Karpas-422 (cell line): ENCODE results near the gene TNFSF8. TPM values are rescaled to one million over a fixed set of nuclear protein-coding genes. Genes with fewer than 3 reads are reported as not detected.

Experiments used
- DNase-seq: peaks from one replicate; pipeline ENCODE4 v3.0.0-alpha.2; 2015
- H2AFZ ChIP-seq: fragments of 200-600 bp; sonication (generic); 2 replicates; pipeline ENCODE4 v1.6.1; 2014; ENCODE audit warnings: antibody characterized with exemption, low read length, mixed read lengths
- H3K27ac ChIP-seq: fragments of 200-600 bp; sonication (generic); 2 replicates; pipeline ENCODE4 v1.5.1; 2014; ENCODE audit warnings: mild to moderate bottlenecking, low read length, moderate library complexity
- H3K27me3 ChIP-seq: fragments of 200-600 bp; sonication (generic); 2 replicates; pipeline ENCODE4 v1.6.1; 2014; ENCODE audit warnings: low read length, mixed read lengths
- H3K36me3 ChIP-seq: fragments of 200-600 bp; sonication (generic); 2 replicates; pipeline ENCODE4 v1.6.1; 2014; ENCODE audit warnings: low read length, mixed read lengths; ENCODE audit not compliant: insufficient read depth
- H3K4me1 ChIP-seq: fragments of 200-600 bp; sonication (generic); 2 replicates; pipeline ENCODE4 v1.6.1; 2014; ENCODE audit warnings: mild to moderate bottlenecking, low read length, mixed read lengths
- H3K4me2 ChIP-seq: fragments of 200-600 bp; sonication (generic); 2 replicates; pipeline ENCODE4 v1.6.1; 2014; ENCODE audit warnings: low read length, low read depth, mild to moderate bottlenecking; ENCODE audit not compliant: poor library complexity, severe bottlenecking
- H3K4me3 ChIP-seq: fragments of 200-600 bp; sonication (generic); 2 replicates; pipeline ENCODE4 v1.5.1; 2014; ENCODE audit warnings: mild to moderate bottlenecking, antibody characterized with exemption, low read length, mixed read lengths
- H3K79me2 ChIP-seq: fragments of 200-600 bp; sonication (generic); 2 replicates; pipeline ENCODE4 v1.6.1; 2014; ENCODE audit warnings: mild to moderate bottlenecking, low read length, mixed read lengths
- H3K9ac ChIP-seq: fragments of 200-600 bp; sonication (generic); 2 replicates; pipeline ENCODE4 v1.6.0; 2014; ENCODE audit warnings: low read length
- H3K9me2 ChIP-seq: fragments of 200-600 bp; sonication (generic), shearing (Covaris generic); replicated peaks from 2 replicates; pipeline ENCODE4 v1.6.0; 2014; ENCODE audit warnings: mild to moderate bottlenecking, low read length, moderate library complexity; ENCODE audit not compliant: insufficient read depth
- H3K9me3 ChIP-seq: fragments of 300-700, 200-600 bp; sonication (generic); 2 replicates; pipeline ENCODE4 v1.6.1; 2014; ENCODE audit warnings: low read length, mixed read lengths
- H4K20me1 ChIP-seq: fragments of 200-600 bp; sonication (generic); 2 replicates; pipeline ENCODE4 v1.6.1; 2014; ENCODE audit warnings: mild to moderate bottlenecking, antibody characterized with exemption, low read length, low read depth; ENCODE audit not compliant: insufficient read depth
- total RNA-seq: library from RNA; depleted of rRNA; stranded (reverse); fragments of >200 nt; shearing (Covaris generic); gene quantifications from 2 replicates; pipeline ENCODE4 v1.2.3, GENCODE V29; 2014; ENCODE audit warnings: low replicate concordance

Gene TNFSF8
- total RNA-seq, 1 experiment from 2014 or later: 19.6 TPM

GRCh38 chr9:114889802-114890224 lies 40.6 kb downstream of the TNFSF8 start:
- Histone ChIP-seq H3K9ac (no peak overlapping the region), H4K20me1 (no peaks in the 10 kb centered on the region), H3K4me1 (peaks cover 42% of the 10 kb centered on the region), H3K4me2 (no peak overlapping the region), H3K27me3 (no peaks in the 10 kb centered on the region), H3K79me2 (no peaks in the 10 kb centered on the region), H3K36me3 (no peaks in the 10 kb centered on the region), H2AFZ (no peak overlapping the region), H3K9me2 (no peaks in the 10 kb centered on the region), H3K9me3 (peaks cover 3% of the 10 kb centered on the region; the same call in 1 of the 2 replicates), H3K27ac (no peak overlapping the region), H3K4me3 (no peak overlapping the region)
- DNase-seq: no peak

DNA sequence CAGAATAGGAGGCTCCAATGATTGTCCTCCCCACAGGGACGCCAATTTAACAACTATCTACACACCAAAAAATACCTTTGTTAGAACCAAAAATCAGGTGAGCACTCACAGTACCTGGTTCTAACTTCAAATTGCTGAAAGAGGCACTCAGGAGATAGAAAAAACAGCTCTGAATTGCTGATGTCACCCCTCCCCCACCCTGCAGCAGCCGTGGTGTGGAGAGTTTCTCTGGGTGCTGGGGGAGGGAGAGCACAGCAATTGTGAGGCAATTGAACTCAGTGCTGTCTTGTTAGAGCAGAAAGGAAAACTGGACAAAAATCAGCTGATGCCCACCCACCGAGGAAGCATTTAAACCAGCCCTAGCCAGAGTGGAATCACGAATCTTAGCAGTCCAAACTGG lies 41.8 kb downstream of the TNFSF8 start:
- Histone ChIP-seq H3K79me2 (no peaks in the 10 kb centered on the region), H3K4me3 (no peak overlapping the region), H3K9me3 (peaks cover 9% of the 10 kb centered on the region), H3K27ac (no peak overlapping the region), H3K9ac (no peak overlapping the region), H3K27me3 (no peaks in the 10 kb centered on the region), H3K9me2 (no peaks in the 10 kb centered on the region), H3K36me3 (no peaks in the 10 kb centered on the region; the same call in 1 of the 2 replicates), H3K4me1 (peaks cover 35% of the 10 kb centered on the region), H4K20me1 (no peaks in the 10 kb centered on the region), H3K4me2 (no peak overlapping the region), H2AFZ (no peak overlapping the region)
- no peak for DNase-seq

DNA sequence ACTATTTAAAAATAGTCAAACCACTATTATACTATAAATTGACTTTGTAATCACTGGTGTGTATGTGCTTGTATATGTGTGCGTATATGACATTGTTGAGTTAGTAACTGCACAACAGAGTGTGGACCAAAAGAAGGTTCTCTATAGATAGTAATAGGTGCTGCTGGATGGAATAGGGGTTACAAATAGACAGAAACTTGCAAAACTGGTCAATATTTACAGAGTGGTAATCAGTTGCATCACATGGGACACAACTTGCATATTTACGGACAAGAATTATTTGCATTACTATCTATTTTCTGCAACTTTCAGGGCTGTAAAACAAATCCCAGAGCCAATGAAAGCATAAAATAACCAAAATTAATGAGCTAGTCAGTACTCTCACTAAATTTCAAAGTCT lies 42.4 kb downstream of the TNFSF8 start:
- no peaks in the 10 kb centered on the region for H3K27me3 ChIP-seq
- peaks cover 10% of the 10 kb centered on the region for H3K9me3 ChIP-seq
- H3K4me2 ChIP-seq: no peak overlapping the region
- peaks cover 30% of the 10 kb centered on the region for H3K4me1 ChIP-seq
- H3K27ac ChIP-seq: no peak overlapping the region
- no peak for DNase-seq
- H3K79me2 ChIP-seq: no peaks in the 10 kb centered on the region
- no peak overlapping the region for H2AFZ ChIP-seq
- H3K9me2 ChIP-seq: no peaks in the 10 kb centered on the region
- no peaks in the 10 kb centered on the region for H4K20me1 ChIP-seq
- H3K9ac ChIP-seq: no peak overlapping the region
- no peaks in the 10 kb centered on the region; the same call in 1 of the 2 replicates for H3K36me3 ChIP-seq
- no peak overlapping the region for H3K4me3 ChIP-seq

GRCh38 chr9:114884787-114885452 lies 45.5 kb downstream of the TNFSF8 start:
- Histone ChIP-seq H2AFZ (no peak overlapping the region), H3K4me2 (no peak overlapping the region), H3K9ac (no peak overlapping the region)

GRCh38 chr9:114883709-114884108 lies 46.7 kb downstream of the TNFSF8 start:
- Histone ChIP-seq H3K36me3 (no peaks in the 10 kb centered on the region; the same call in 1 of the 2 replicates), H4K20me1 (no peaks in the 10 kb centered on the region), H3K9me2 (no peaks in the 10 kb centered on the region), H3K79me2 (no peaks in the 10 kb centered on the region), H3K9ac (no peak overlapping the region), H3K9me3 (peaks cover 10% of the 10 kb centered on the region), H3K4me3 (no peak overlapping the region), H3K27me3 (no peaks in the 10 kb centered on the region), H3K27ac (0 out of 2 replicates have a peak overlapping the region, but pooled peaks have one; percentile 2), H2AFZ (no peak overlapping the region), H3K4me2 (no peak overlapping the region), H3K4me1 (peaks cover 8% of the 10 kb centered on the region)
- DNase-seq: peak; percentile 84

More at GRCh38 chr9:114884787-114885452, 45.5 kb downstream of the TNFSF8 start:
- peaks cover 18% of the 10 kb centered on the region for H3K4me1 ChIP-seq
- H3K36me3 ChIP-seq: no peaks in the 10 kb centered on the region; the same call in 1 of the 2 replicates
- no peak overlapping the region for H3K4me3 ChIP-seq
- no peaks in the 10 kb centered on the region for H3K79me2 ChIP-seq
- no peaks in the 10 kb centered on the region for H3K9me2 ChIP-seq
- H3K27ac ChIP-seq: no peak overlapping the region
- peaks cover 10% of the 10 kb centered on the region for H3K9me3 ChIP-seq
- H4K20me1 ChIP-seq: no peaks in the 10 kb centered on the region
- no peak for DNase-seq
- H3K27me3 ChIP-seq: no peaks in the 10 kb centered on the region

DNA sequence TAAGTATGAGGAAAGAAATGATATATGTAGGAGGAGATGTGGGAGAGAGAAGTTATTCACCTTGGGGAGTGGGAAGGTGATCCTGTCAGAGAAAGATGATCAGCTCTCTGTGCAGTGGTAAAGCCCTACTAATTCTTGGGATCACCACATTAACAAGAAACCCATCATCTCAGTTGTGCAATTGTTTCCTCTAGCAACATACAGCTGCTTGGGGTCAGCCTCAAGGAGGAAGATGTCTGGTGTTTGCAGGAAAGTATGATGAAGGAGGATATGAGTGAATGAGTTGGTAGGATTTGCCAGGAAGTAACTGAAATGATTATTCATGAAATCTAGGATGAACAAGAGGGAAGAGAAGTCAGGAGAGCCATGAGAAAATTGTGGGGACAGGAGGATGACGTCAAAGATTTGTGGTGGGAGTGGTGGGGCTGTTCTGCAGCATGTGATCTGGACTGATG lies 50.1 kb downstream of the TNFSF8 start:
- Histone ChIP-seq H3K4me2 (no peak overlapping the region), H3K4me1 (peaks cover 5% of the 10 kb centered on the region; the same call in 1 of the 2 replicates)

DNA sequence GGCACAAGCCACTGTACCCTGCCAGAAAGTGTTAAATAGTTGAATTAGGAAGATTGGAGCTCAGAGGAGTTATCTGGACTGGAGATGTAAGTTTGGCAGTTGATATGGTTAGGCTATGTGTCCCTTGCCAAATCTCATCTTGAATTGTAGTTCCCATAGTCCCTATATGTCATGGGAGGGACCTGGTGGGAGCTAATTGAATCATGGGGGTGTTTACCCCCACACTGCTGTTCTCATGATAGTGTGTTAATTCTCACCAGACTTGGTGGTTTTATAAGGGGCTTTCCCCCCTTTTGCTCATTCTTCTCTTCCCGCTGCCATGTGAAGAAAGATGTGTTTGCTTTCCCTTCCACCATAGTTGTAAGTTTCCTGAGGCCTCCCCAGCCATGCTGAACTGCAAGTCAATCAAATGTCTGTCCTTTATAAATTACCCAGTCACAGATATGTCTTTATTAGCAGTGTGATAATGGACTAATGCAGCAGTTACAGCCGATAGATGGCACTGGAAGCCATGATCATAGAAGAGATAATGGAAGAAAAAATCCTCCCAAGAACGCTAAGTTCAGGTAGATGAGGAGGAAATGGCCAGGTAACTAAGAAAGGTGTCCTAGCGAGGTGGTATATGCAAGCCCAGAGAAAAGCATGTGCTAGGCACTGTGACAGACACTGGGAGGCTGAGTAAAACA lies 51.4 kb downstream of the TNFSF8 start:
- H3K9ac ChIP-seq: no peak overlapping the region
- no peaks in the 10 kb centered on the region for H3K27me3 ChIP-seq
- no peak overlapping the region for H2AFZ ChIP-seq
- H3K4me3 ChIP-seq: no peak overlapping the region
- H3K79me2 ChIP-seq: no peaks in the 10 kb centered on the region
- no peaks in the 10 kb centered on the region for H3K9me2 ChIP-seq
- H3K4me1 ChIP-seq: peaks cover 5% of the 10 kb centered on the region; the same call in 1 of the 2 replicates
- H3K9me3 ChIP-seq: peaks cover 10% of the 10 kb centered on the region
- no peaks in the 10 kb centered on the region for H4K20me1 ChIP-seq
- no peaks in the 10 kb centered on the region for H3K36me3 ChIP-seq
- no peak overlapping the region for H3K4me2 ChIP-seq
- DNase-seq: no peak
- H3K27ac ChIP-seq: no peak overlapping the region

More for the DNA sequence above, 50.1 kb downstream of the TNFSF8 start:
- Histone ChIP-seq H3K9me2 (no peaks in the 10 kb centered on the region), H4K20me1 (no peaks in the 10 kb centered on the region), H3K27ac (no peak overlapping the region), H2AFZ (no peak overlapping the region), H3K9ac (no peak overlapping the region), H3K79me2 (no peaks in the 10 kb centered on the region), H3K4me3 (no peak overlapping the region), H3K36me3 (no peaks in the 10 kb centered on the region; the same call in 1 of the 2 replicates), H3K9me3 (peaks cover 10% of the 10 kb centered on the region), H3K27me3 (no peaks in the 10 kb centered on the region)
- DNase-seq: no peak

DNA sequence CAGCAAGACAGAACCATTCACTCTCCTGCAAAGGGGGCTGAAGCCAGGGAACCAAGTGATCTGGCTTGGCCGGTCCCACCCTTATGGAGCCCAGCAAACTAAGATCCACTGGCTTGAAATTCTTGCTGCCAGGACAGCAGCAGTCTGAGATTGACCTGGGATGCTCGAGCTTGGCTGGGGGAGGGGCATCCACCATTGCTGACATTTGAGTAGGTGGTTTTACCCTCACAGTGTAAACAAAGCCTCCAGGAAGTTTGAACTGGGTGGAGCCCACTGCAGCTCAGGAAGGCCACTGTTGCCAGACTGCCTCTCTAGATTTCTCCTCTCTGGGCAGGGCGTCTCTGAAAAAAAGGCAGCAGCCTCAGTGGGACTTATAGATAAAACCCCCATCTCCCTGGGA lies 60.5 kb downstream of the TNFSF8 start:
- peaks cover 5% of the 10 kb centered on the region; the same call in 1 of the 2 replicates for H3K9me3 ChIP-seq
- H3K79me2 ChIP-seq: no peaks in the 10 kb centered on the region
- no peak overlapping the region for H3K9ac ChIP-seq
- no peaks in the 10 kb centered on the region for H3K36me3 ChIP-seq
- H3K4me3 ChIP-seq: no peak overlapping the region
- no peaks in the 10 kb centered on the region for H3K9me2 ChIP-seq
- H3K4me1 ChIP-seq: peaks cover 6% of the 10 kb centered on the region
- no peaks in the 10 kb centered on the region for H4K20me1 ChIP-seq
- no peak overlapping the region for H3K27ac ChIP-seq
- no peak overlapping the region for H2AFZ ChIP-seq
- DNase-seq: no peak
- H3K27me3 ChIP-seq: no peaks in the 10 kb centered on the region
- no peak overlapping the region for H3K4me2 ChIP-seq
